Peyer's patch (tissue), 4 donors: Measurements from ENCODE around the gene SMYD3.

ENCODE experiments used
- CTCF ChIP-seq, 6 experiments: fragments of 450-650 bp in 4 of 6; fragments of 200-600 bp in 2 of 6; sonication (generic) in 1 of 6; IDR thresholded peaks; one replicate each; pipeline ENCODE4 v1.5.1; 2017 to 2019; ENCODE audit warnings: antibody characterized with exemption in 6 of 6, mild to moderate bottlenecking in 3 of 6, moderate library complexity in 1 of 6
- POLR2A ChIP-seq, 2 donors: fragments of 450-650 bp; IDR thresholded peaks; one replicate each; pipeline ENCODE4 v1.5.1; 2017; ENCODE audit warnings: antibody characterized with exemption in 2 of 2, mild to moderate bottlenecking in 2 of 2, moderate library complexity in 2 of 2

DNA sequence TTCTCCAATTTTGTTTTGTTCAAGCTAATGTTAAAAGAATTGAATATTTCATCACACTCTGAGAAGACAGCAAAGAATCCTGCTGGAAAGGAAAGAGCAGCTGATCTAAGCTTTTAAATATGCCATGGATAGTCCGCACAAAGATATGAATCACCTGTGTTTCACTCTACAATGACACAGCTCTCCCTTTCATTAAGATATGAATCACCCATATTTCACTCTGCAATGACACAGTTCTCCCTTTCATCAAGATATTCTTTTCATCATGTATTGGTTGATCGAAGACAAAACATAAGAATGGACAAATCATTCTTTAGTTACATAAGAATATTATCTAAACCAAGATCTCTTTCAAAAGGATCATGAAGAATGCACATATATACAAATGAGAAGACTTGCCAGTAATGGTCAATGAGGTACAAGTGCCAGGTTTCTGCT, 367.3 kb downstream of the SMYD3 start:
- TF ChIP-seq CTCF (IDR thresholded peaks at IDR 0.05) (no peak), POLR2A (IDR thresholded peaks at IDR 0.05) (no peak)
